Heart left ventricle (tissue), 16 donors: Measurements from ENCODE around the gene SH2D2A. TPM values are rescaled to one million over a fixed set of nuclear protein-coding genes. Genes with fewer than 3 reads are reported as not detected.

Source experiments
- ATAC-seq, 4 donors: fragments of 200-7000 bp; cut with Tn5 transposase; one replicate each; pipeline ENCODE4 v1.9.1; 2020 to 2022; ENCODE audit warnings: moderate library complexity in 4 of 4, mild to moderate bottlenecking in 3 of 4, moderate number of reproducible peaks in 1 of 4
- DNase-seq, 5 donors: peaks; one replicate each; pipeline ENCODE4 v3.0.0-alpha.2; 2020
- H3K27ac ChIP-seq, 12 donors: fragments of 200-600 bp; sonication (generic) in 4 of 12; one replicate each; pipeline versions ENCODE4 v1.5.0 to v1.8.0; 2016 to 2022; ENCODE audit warnings: mild to moderate bottlenecking in 2 of 12
- H3K27me3 ChIP-seq, 9 donors: fragments of 200-600 bp; sonication (generic) in 2 of 9; one replicate each; pipeline versions ENCODE4 v1.5.1 to v1.8.0; 2016 to 2022; ENCODE audit warnings: mild to moderate bottlenecking in 3 of 9
- H3K36me3 ChIP-seq, 9 donors: fragments of 200-600 bp; sonication (generic) in 2 of 9; one replicate each; pipeline versions ENCODE4 v1.5.0 to v1.8.0; 2018 to 2022; ENCODE audit warnings: mild to moderate bottlenecking in 2 of 9
- H3K4me1 ChIP-seq, 12 donors: fragments of 200-600 bp; sonication (generic) in 4 of 12; one replicate each; pipeline versions ENCODE4 v1.5.0 to v1.8.0; 2016 to 2022; ENCODE audit warnings: mild to moderate bottlenecking in 3 of 12
- H3K4me3 ChIP-seq, 12 donors: fragments of 200-600 bp; sonication (generic) in 4 of 12; one replicate each; pipeline versions ENCODE4 v1.5.0 to v1.8.0; 2017 to 2022; ENCODE audit warnings: mild to moderate bottlenecking in 9 of 12, moderate library complexity in 4 of 12
- H3K9me3 ChIP-seq, 12 donors: fragments of 200-600 bp; sonication (generic) in 4 of 12; one replicate each; pipeline versions ENCODE4 v1.5.0 to v1.8.0; 2016 to 2022; ENCODE audit warnings: mild to moderate bottlenecking in 1 of 12
- POLR2A ChIP-seq, 2 donors: fragments of 450-650 bp; IDR thresholded peaks; one replicate each; pipeline ENCODE4 v1.6.1; 2017; ENCODE audit warnings: antibody characterized with exemption in 2 of 2, mild to moderate bottlenecking in 2 of 2, moderate library complexity in 2 of 2
- WGBS, 4 donors: extraction: QIAGEN DNeasy Blood & Tissue Kit in 2 of 4; methylation state at CpG; one replicate each; pipeline versions ENCODE4 v1.1.5 to v1.1.7; 2013 to 2018; 5-methylcytosine and 5-hydroxymethylcytosine counted together
- intact Hi-C, 10 donors: fragments of 100-400 bp; cut with DNase I; formaldehyde crosslinking; loops; one replicate each; pipeline versions ENCODE4 v1.11.1 to v1.14.2; 2022
- polyA plus RNA-seq, 2 donors: library from polyadenylated mRNA; stranded (reverse); fragments of 200-250 nt; gene quantifications; one replicate each; pipeline ENCODE4 v1.2.3, GENCODE V29; 2013
- total RNA-seq, 9 donors: library from RNA; depleted of rRNA in 2 of 9; stranded (reverse); fragments of >200 nt in 2 of 9; fragmentation: NEBNext Ultra II Directional in 3 of 9; extraction: Animal tissue kit (Norgen Biotek cat#: 25700) in 3 of 9; gene quantifications; one replicate each; pipeline versions ENCODE4 v1.1.0 to v1.2.4, GENCODE V29; 2016 to 2023
- TF ChIP-seq, protein P1 (sequence below), 12 donors: fragments of 200-600 bp; sonication (generic) in 4 of 12; IDR thresholded peaks; one replicate each; pipeline versions ENCODE4 v1.5.0 to v1.8.0; 2018 to 2022; ENCODE audit warnings: antibody characterized with exemption in 12 of 12, mild to moderate bottlenecking in 5 of 12
- donor health status: ischemic (EF 13 %, LVEDD 7.1; RV severe dilation, severe dysfunction).
- donor health status: healthy with polysubstance abuse.
- donor health status: DM: no; HTN: yes; CAD: no.
- donor health status: DM: no; HTN: no; CAD: no.
- donor health status: ischemic (EF 25% LVEDD 6.9; RV normal size, moderate dysfunction).
- donor health status: ischemic (EF 25% LVEDD 5.7; RV mildly dilated, moderate dysfunction).
- donor health status: healthy.
- donor health status: DM: yes; HTN: yes; CAD: no.
- donor health status: ischemic (EF 35%, LVEDD 5.7; RV mildly dilated, moderate dysfunction).
- donor health status: nonischemic (EF 11% LVEDD 7.7; RV severe dilation, severe dysfunction).
- donor health status: DM: yes; HTN: yes; CAD: no.
- donor health status: PGD.
- donor health status: ischemic (EF 29% LVEDD 5.4; RV normal size, mild dysfunction).
- donor health status: nonischemic (EF 23%, LVEDD 6.1; RV moderate dilation, normal function).

Gene SH2D2A
- total and polyA plus RNA-seq, 11 donors, result 0.52 to 8.2 (median 1.1) TPM

DNA sequence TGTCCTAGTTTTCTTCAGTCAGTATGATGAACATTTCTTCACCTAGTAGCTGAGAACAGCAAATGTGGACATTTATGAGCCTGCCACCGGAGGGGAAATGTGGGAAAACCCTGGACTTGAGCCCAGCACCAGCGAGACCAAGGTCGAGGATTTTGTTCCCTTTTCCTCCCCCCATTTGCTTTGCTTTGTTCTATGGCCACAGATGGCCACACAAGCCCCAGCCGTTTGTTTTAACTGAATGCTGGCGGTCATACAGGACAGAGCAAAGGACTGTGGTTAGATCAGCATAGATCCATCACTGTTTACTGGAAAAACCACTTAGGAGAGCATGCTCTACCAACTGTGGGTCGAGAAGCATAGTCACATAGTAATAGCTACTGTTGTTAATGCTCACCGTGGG lies 20.9 kb downstream of the SH2D2A start:
- Histone ChIP-seq H3K36me3 (peaks cover 3 to 100% (median 100%) of the 10 kb centered on the region in 9 donors), H3K4me1 (peaks cover 0 to 9% (median 3%) of the 10 kb centered on the region in 12 donors), H3K4me3 (no peak overlapping the region), H3K27ac (no peak overlapping the region), H3K27me3 (no peaks in the 10 kb centered on the region), H3K9me3 (no peaks in the 10 kb centered on the region)
- WGBS, 4 donors, result 59 to 63% (median 62%) methylated on average over 7 of the region's 7 CpGs
- intact Hi-C loops, result loop anchor here in 5 of 10 donors (2.0 to 5.0 kb wide), 3 partner anchors 62 to 65 kb away; partner anchors contain the start of genes INSRR (in 3 of the 5) and NTRK1 (in 2 of the 5)
- DNase-seq (no peak), ATAC-seq (no peak)
- TF ChIP-seq, protein P1, sequence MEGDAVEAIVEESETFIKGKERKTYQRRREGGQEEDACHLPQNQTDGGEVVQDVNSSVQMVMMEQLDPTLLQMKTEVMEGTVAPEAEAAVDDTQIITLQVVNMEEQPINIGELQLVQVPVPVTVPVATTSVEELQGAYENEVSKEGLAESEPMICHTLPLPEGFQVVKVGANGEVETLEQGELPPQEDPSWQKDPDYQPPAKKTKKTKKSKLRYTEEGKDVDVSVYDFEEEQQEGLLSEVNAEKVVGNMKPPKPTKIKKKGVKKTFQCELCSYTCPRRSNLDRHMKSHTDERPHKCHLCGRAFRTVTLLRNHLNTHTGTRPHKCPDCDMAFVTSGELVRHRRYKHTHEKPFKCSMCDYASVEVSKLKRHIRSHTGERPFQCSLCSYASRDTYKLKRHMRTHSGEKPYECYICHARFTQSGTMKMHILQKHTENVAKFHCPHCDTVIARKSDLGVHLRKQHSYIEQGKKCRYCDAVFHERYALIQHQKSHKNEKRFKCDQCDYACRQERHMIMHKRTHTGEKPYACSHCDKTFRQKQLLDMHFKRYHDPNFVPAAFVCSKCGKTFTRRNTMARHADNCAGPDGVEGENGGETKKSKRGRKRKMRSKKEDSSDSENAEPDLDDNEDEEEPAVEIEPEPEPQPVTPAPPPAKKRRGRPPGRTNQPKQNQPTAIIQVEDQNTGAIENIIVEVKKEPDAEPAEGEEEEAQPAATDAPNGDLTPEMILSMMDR (IDR thresholded peaks at IDR 0.05), result no peak
- no peak for TF ChIP-seq POLR2A (IDR thresholded peaks at IDR 0.05)

DNA sequence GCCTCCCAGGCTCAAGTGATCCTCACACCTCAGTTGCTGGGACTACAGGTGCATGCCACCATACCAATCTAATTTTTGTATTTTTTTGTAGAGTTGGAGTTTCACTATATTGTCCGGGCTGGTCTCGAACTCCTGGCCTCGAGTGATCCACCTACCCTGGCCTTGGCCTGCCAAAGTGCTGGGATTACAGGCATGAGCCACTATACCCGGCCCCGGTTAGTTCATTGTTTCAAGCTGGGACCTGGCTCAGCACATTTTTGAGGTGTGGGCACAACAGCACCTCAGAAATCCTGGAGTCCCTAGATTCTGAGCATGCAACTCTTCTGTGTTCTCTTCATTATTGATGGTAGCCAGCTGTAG lies 21.3 kb downstream of the SH2D2A start:
- TF ChIP-seq, protein P1 (IDR thresholded peaks at IDR 0.05), result no peak
- TF ChIP-seq POLR2A (IDR thresholded peaks at IDR 0.05), result no peak
- ATAC-seq (no peak), DNase-seq (no peak)
- WGBS, 4 donors, result 90 to 97% (median 95%) methylated on average over 5 of the region's 5 CpGs
- H3K36me3 ChIP-seq, result peaks cover 3 to 100% (median 100%) of the 10 kb centered on the region in 9 donors
- intact Hi-C loops, result loop anchor here in 1 of 10 donors (5.0 kb wide), 1 partner anchor 62 kb away; the partner anchor contains the start of gene INSRR
- no peak overlapping the region for H3K4me3 ChIP-seq
- H3K27ac ChIP-seq, result no peak overlapping the region
- peaks cover 0 to 5% (median 0%) of the 10 kb centered on the region in 12 donors for H3K4me1 ChIP-seq
- H3K9me3 ChIP-seq, result no peaks in the 10 kb centered on the region
- H3K27me3 ChIP-seq, result no peaks in the 10 kb centered on the region

DNA sequence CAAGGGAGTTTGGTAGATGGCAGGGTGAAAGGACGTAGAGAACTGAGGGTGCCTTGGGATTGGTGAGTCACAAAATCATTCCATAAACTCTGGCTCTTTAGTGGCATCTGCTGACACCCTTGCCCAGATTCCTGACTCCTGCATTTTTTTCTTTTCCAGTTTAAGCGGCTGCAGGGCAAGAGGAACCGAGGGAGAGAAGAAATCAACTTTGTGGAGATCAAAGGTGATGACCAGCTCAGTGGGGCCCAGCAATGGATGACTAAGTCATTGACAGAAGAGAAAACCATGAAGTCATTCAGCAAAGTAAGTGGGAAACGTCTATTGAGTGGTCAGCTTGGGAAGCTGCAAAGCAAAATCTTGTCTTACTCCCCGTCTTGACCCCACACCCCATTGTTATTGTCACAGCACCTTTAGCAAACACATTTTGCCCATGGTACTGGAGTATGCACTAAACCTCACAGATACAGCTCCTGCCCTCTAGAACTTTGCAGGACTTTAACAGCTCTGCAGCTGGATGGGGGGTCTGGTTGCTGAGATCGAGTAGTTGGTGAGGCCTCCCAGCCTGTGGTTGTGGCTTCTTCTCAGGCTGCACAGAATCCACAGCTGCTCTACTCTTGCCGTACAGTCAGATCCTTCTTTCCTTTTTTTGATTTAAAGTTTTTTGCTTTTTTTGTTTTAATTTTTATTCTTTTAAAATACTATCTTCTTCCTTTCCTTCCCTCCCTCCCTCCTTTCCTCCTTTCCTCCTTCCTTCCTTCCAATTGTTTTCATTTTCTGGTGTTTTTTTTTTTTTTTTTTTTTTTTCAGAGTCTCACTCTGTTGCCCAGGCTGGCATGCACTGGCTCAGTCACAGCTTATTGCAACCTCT lies 21.9 kb downstream of the SH2D2A start:
- ATAC-seq, result no peak
- Histone ChIP-seq H3K27me3 (no peaks in the 10 kb centered on the region), H3K36me3 (peaks cover 3 to 100% (median 97%) of the 10 kb centered on the region in 9 donors), H3K4me3 (no peak overlapping the region), H3K27ac (no peak overlapping the region), H3K4me1 (no peaks in the 10 kb centered on the region), H3K9me3 (no peaks in the 10 kb centered on the region)
- TF ChIP-seq, protein P1 (IDR thresholded peaks at IDR 0.05), result no peak
- no peak for TF ChIP-seq POLR2A (IDR thresholded peaks at IDR 0.05)
- 77 to 83% (median 81%) methylated on average over 7 of the region's 7 CpGs for WGBS, 4 donors
- DNase-seq, result no peak
- intact Hi-C loops, result loop anchor here in 1 of 10 donors (5.0 kb wide), 1 partner anchor 63 kb away; the partner anchor contains the start of gene INSRR

DNA sequence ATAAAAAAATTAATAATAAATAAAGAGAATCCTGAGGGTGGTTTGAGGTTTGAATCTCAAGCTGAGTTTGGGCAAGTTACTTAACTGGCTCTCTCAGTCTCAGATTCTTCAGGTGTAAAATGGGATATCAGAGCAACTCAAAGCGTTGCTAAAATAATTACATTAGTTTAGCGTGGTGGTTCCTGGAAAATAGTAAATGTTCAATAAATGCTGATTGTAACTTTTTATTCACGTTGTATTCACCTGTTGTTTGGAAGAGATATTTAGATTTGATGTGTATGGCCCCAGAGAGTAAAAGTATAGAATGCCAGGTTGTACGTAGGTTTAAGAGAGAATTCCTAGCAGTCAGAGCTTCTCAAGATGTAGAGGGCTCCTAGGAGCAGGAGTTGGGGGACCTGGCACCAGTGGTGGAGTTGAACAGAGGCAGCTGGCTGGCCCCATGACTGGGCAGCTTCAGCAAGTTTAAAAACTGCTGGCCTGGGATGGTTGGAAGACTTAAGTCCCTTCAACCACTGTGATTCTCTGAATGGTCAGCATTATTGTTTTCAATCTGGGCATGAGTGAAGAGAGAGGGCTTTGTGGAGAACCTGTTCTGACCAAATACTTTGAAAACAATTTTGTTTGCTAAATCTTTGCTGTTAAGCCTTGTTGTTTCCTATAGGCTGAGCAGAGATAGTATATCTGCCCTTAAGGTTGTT lies 26.9 kb downstream of the SH2D2A start:
- H3K27me3 ChIP-seq, result no peaks in the 10 kb centered on the region
- no peak overlapping the region for H3K27ac ChIP-seq
- no peak for DNase-seq
- peaks cover 0 to 5% (median 0%) of the 10 kb centered on the region in 12 donors for H3K4me1 ChIP-seq
- peaks cover 0 to 95% (median 87%) of the 10 kb centered on the region in 9 donors for H3K36me3 ChIP-seq
- no peak overlapping the region for H3K4me3 ChIP-seq
- 83 to 96% (median 91%) methylated on average over 4 of the region's 4 CpGs for WGBS, 4 donors
- no peak for ATAC-seq
- no peaks in the 10 kb centered on the region for H3K9me3 ChIP-seq
- TF ChIP-seq, protein P1 (IDR thresholded peaks at IDR 0.05), result no peak
- no peak for TF ChIP-seq POLR2A (IDR thresholded peaks at IDR 0.05)
- intact Hi-C loops, result no loop called here
